HG03565 (cell line): ENCODE measurements around the gene ZNF462.
"Not testable (repeated sequence)": the region's sequence is repeated elsewhere in the genome, so short reads cannot be mapped to it uniquely, and the experiment has no call there.

Source experiments
- ATAC-seq: cut with Tn5 transposase; IDR thresholded peaks from one replicate; pipeline ENCODE4 v1.9.1; 2021; ENCODE audit warnings: mild to moderate bottlenecking, moderate library complexity; ENCODE audit not compliant: unreplicated experiment

The ZNF462 gene

DNA sequence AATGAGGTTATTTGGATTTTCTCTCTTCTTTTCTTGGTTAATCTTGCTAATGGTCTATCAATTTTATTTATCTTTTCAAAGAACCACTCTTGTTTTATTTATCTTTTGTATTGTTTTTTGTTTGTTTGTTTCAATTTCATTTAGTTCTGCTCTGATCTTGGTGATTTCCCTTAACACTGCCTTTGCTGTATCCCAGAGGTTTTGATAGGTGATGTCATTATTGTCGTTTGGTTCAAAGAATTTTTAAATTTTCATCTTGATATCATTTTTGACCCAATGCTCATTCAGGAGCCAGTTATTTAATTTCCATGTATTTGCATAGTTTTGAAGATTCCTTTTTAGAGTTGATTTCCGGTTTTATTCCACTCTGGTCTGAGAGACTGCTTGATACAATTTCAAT is 126.9 kb downstream of the ZNF462 start:
- ATAC-seq, result not testable (repeated sequence)

DNA sequence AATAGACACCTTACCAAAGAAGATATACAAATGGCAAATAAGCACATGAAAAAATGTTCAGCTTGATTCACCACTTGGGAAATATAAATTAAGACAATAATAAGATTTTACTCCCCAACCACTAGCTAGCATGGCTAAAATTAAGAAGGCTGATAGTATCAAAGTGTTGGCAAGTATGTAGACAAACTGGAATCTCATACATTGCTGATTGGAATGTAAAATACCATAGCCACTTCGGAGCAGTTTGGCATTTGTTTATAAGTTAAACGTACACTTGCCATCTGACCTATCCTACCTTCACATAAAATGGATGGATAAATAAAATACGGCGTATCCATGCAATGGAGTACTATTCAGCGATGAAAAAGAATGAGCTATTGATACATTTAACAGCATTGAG is 129.2 kb downstream of the ZNF462 start:
- no peak for ATAC-seq

DNA sequence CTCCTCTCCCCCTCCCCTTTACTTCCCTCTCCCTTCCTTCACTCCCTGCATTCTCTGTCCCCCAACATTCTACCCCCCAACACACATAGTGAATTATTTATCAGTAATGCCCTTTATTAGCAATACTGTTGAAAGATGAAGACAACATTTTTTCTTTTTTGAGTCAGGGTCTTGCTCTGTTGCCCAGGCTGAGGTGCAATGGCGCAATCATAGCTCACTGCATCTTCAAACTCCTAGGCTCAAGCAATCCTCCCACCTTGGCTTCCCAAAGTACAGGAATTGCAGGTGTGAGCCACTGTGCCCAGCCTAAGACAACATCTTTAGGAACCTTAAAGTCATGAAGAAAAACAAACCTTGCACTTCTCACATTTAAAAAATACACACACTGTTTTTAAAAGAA is 130.6 kb downstream of the ZNF462 start:
- no peak for ATAC-seq

DNA sequence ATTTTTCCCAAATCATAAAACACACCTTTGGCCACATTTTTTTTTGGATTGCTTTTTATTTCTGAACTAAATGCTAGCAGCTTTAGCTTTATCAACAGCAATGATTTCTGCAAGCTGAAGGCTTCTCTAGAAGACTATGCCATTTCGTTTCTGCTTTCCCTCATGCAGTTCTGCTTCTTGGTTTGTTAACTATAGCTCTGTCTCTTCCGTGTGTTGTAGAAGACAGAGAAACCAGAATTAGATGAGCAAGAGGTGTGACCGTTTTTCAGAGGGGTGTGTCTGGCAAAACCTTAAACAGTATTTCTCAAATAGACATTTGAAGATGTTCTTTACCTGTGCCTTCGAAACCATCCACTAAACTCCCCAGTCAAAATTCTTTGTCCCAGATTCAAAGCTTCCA is 131.5 kb downstream of the ZNF462 start:
- no peak for ATAC-seq

DNA sequence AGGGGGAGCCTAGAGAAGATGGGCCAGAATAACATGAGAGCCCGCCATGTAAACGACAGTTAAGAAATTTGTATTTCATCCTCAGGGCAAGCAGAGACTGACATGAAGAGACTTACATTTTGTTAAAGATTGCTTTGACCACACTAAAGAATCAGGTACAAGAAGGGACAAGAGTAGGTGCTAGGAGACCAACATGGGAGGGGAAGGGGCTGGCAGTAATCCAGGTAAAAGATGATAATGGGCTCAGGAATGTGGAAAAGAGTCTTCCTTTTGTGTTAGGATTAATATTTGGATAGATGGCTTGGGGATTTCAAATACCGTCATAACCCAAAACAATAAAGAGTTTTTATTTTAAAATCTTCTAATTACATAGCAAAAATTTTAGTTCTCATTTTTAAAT is 137.3 kb downstream of the ZNF462 start:
- no peak for ATAC-seq

DNA sequence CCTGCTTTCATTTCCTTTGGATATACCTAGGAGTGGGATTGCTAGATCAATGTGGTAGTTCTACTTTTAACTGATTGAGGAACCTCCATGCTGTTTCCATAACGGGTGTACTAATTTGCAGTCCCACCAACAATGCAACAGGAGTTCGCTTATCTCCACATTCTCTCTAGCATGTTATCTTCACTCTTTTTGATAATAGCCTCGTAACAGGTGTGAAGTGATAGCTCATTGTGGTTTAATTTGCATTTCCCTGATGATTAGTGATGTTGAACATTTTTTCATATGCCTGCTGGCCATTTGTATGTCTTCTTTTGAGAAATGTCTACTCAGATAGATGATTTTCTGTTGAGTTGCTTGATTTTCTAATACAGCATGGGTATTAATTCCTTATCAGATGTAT is 142.2 kb downstream of the ZNF462 start:
- no peak for ATAC-seq

DNA sequence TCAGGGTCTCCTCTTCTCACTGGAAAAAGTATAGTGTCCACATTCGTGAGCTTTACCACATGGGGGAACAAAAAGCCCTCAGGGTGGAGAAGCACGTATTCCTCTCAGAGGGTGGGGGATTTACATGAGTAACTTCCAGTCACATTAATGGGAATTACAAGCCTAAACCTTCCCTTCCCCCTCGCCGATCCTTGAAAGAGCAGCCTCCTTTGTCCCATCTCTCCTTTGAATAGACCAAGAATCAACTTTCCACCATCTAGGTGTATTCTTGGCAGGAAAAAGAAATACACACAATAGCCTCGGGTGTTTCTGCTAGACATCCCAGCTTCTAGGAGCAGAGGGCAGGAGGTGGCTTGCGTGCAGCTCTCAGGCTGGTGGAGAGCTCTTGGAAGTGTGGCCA is 144.4 kb downstream of the ZNF462 start:
- no peak for ATAC-seq

DNA sequence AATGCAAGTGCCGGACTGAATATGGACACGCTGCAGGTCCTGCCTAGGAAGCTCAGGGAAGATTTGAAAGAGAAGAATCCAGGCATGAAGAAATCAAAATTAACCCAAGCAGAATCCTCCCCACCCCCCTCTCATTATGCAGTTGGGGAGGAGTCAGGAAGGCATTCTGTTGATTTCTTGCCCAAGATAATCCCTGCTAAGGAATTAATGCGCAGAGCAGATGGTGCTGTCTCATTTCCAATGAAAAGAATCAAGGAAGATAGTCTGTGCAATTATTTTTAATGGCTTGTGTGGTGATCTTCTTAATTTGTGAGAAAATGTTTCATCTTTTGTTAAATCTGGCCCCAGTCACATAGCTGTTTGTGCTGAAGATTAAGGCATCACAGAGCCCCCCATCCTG is 145.0 kb downstream of the ZNF462 start:
- ATAC-seq, result no peak

DNA sequence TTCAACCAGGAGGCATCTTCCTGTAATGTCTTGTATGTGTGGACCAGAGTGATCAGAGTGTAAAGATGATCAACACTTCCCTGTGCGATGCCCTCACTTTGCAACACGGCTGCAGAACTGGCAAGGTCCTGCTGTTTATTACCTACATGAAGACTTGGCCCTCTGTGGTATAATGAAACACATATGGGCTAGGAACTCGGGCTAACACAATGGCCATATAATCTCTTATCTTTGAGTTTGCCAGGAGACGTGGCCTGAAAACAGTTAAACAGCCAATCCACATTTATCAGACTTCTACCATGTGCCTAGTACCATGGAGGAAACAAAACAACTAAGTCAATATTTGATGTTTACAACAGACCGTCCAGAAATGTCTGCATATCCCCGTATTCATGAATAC is 145.5 kb downstream of the ZNF462 start:
- no peak for ATAC-seq

DNA sequence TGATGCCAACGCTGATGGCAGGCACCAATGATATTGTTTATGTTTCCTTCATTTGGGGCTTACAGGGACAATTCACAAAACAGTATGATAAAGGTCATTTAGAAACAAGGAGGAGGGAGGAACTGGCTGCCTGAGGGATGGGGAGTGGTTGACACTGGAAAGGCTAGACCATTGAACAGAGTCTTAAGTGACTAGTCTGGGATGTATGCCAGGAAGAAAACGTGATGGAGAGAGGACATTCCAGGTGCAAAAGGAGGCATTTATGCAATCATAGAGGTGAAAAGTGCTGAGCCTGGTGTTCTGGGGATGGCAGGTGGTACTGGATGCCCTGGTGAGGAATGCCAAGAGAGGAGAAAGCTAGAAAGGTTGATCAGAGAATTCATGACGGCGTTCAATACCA is 153.4 kb downstream of the ZNF462 start:
- no peak for ATAC-seq

DNA sequence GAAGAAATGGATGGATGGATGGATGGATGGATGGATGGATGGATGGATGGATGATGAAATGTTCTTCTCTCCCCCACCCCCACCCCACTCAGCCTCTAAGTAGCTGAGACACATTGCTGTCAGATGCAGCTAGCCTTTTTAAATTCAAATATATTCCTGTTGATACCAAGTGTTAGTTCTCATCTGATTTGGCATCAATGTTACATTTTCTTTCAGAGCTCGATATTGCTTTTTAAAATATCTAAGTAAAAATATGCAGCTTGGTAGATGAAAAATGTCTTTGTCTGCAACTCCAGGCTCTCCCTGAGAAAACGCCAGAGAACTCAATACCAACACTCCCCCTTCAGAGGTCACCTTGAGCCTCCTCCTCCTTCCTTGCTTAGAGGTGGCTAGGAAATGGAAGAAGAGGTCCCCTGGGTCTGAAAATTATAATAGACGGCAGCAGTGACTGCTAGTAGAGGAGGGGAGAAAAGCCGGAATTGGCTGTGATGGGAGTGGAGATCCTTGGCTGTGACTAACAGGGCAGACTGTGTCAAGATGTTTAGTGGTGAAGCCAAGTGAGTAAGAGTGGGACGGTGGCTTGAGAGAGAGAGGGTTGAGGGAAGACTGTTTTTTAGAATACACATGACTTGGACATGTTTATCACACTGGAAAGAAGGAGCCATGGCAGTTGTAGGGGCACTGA is 156.0 kb downstream of the ZNF462 start:
- ATAC-seq, result no peak

DNA sequence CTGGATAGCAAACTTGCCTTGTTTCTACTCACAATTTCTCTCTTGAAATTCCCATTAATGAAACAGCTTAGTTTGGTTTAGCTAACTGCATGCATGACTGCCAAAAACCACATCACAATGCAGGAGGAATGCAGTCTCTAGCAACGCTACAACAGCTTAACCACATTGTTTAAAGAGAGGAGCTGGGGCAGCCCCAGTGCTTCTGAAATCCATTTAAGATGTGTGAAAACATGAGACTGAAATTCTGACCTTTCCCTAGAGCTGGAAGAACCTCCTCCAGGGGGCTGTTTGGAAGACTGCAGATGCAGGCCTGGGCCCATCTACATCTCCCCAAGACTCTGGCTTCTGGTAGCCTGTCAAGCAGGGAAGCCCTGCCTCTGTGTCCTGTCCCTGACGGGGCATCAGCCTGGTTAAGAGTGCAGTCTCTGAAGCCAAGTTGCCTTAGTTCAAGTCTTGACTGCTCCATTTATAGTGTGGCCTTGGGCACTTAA is 157.1 kb downstream of the ZNF462 start:
- peak; percentile 51 for ATAC-seq

DNA sequence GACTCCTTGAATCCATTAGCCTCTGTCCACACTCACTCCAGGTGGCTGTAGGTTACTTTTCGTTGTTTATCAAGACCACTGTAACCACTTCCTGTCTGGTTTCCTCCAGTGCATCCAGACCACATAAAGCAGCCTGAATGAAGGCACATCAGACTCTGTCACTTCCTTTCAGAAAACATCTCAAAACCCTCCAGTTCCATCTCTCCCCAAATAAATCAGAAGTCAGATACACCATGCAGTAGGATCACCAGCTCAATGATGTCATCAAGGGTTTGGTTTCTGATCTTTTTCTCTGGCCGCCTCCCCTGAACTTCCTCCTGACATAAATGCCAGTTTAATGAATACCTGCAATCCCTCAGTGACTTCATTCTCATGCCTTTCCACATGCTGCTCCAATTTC is 161.2 kb downstream of the ZNF462 start:
- ATAC-seq, result peak; percentile 81

DNA sequence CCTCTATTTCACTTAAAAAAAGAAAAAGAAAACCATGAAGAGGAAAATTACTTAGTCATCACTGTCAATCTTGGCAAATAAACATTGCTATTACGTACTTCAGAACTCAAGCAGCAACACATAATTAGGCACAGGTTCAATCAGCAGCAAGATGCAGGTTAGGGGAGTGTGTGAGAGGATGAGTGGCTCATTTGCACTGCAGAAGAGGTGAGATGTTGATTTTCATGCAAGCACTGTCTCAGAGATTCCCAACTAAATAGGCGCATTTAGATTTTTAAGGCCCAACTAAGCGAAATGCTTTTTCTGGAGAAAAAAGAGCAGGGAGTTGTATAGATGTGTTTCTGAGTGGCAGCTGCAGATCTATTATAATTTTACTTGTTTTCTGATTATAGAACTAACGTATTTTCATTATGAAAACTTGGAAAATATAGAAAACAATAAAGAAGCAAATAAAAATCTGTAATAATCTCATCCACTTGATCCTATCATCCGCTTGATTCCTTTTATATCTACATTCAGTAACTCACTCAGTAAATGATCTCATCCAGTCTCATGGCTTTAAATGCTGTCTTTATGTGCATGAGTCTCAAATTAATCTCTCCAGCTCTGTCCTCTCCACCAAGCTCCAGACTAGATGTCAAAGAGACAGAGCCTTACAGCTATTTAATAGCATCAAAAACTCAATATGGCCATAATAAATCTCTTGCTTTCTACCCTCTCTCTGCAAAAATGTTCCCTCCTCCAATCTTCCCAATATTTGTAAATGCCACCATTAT is 162.5 kb downstream of the ZNF462 start:
- ATAC-seq, result no peak

DNA sequence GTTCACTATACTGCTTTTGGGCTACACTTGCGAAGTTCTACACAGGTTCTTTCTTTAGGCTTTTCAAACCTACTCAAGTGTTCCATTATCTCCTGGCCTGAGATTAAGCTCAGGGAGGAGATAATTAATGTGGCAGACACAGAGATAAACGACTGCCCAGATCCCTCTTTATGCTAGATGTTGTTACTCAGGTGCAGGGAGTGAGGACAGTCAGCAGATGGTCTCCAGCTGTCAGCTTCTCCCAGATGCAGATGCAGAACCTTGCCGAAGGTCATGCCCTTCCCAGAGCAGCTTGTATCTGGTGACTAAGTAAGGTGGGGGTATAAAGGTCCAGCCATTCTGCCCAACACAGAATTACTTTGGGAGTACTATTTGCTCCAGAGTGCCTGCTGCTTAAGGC is 166.2 kb downstream of the ZNF462 start:
- ATAC-seq, result no peak

DNA sequence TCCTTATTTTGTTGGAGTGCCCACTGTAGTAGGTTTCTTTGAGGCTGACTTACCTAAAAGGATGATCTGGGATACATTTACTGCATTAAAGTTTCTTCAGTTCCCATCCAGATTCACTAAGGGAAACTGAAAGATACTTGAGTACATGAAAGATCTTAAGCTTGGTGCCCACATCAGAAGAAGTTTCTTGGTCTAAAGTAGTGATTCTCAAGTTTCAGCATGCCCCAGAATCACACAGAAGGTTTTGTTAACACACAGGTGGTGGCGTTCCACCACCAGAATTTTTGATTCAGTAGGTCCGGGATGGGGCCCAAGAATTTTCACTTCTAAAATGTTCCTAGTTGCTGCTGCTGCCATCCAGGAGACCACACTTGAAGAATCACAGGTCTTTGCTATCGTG is 171.0 kb downstream of the ZNF462 start:
- no peak for ATAC-seq

DNA sequence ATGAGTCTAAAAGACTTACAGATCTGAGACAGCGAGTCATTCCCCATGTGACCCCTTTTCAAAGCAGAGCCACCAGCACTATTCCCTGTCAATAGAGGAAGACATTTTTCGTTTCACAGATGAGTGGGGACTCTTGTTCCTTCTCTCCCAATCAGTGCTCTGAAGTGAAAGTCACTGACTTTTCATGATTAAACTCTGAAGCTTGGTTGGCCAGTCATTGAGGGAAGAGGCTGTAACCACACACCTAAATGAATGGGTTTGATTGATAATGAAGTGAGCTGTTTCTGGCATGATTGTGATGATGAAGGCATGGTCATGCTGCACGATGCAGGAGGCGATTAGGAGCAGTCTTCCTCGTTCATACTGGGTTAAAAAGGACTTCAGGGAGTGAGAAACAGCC is 171.9 kb downstream of the ZNF462 start:
- no peak for ATAC-seq

DNA sequence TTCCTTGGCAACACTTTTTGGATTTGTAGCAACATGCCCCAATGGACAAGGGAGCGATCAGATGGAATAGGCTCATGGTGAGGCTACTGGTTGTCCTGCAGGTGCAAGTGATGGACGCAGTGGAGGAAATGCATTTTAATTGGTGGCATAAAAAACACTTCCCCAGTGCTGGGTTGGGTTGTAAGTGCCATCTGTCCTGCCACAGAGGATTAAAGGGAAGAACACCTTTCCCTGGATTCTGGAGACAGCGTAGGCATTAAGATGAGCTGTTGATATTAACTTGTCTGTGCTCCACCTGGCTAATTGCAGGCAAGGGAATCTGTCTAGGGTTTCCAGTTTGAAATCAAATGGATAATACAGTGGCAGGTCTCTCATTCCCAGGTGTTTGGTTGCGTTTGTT is 173.4 kb downstream of the ZNF462 start:
- ATAC-seq, result no peak

DNA sequence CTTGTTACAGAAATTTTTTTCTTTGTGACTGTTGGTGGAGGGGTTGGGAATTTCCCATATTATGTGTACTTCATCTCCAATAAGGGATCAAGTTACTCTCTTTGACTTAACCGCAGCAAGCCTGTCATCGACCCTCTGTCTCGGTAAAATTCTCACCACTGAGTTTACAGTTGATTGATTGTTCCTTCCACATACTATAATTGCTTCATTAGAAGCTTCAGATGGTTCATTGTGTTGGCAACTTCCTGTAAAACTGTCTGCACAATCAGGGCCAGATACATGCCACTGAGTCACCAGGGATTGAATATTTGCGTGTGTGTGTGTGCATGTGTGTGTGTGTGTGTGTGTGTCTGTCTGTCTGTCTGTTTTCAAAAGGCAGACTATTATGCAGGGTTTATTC is 176.6 kb downstream of the ZNF462 start:
- ATAC-seq, result no peak

DNA sequence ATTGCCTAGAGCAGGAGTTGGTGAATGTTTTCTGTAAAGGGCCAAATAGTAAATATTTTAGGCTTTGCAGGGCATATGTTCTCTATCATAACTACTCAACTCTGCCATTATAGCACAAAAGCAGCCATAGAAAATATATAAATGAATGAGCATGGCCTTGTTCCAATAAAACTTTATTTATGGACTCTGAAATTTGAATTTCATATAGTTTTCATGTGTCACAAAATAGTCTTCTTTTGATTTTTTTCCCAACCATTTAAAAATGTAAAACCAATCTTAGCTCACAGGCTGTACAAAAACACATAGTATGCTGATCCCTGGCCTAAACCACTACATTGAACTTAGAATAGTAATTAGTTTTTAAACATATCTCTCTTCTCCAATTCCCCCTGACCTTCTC is 179.6 kb downstream of the ZNF462 start:
- ATAC-seq, result no peak

DNA sequence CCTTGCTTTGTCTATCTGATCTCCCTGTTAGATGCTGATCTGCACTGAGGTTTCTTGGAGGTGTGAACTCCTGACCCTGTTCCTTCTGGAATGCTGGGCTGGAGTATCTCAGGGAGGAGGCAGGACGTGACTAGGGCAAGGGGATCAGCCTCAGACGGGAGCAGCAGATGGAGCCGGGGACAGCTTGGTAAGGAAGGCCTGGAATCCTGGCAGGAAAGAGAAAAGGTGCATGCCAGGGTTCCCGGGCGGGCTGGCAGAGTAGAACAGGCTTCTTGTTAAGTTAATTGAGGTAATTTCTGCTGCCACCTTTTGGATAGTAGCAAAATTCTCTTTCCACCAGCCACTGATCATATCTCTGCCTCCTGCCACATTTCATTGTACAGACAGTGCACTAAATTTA is 180.9 kb downstream of the ZNF462 start:
- no peak for ATAC-seq

DNA sequence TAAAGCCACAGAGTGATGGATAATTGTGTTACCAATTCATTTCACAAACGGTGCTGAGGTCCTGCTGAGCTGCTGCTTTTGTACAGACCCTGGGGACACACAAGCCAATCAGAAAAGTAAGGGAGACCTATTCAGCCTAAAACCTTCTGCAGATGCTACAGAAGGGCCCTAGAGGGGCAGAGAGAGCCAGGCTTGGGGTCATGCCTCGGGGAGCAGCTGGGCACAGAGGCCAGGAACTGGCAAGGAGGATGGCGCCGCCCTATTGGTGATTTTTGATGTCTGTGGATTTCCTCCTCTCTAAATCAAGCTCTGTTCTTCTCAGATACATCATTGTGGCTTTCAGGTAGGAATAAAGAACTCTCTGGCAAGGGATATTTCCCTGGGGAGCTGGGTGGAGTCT is 181.9 kb downstream of the ZNF462 start:
- ATAC-seq, result no peak

DNA sequence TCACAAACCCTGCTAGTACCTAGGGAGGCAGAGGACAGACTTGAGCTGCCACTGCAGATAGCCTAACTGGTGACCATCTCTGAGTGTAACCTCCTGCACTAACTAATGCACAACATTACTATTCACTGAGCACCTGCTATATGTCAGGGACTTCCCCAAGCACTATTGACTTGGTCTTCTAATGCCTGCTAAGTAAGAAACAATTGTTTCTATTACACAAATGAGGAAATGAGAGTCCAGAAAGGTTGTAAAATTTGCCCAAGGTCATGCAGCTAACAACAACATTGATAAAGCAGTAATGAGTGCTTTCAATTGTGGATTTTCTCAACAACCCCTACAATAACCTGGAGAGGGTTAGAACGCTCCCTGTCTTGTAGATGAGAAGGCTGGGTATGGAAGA is 183.7 kb downstream of the ZNF462 start:
- ATAC-seq, result peak; percentile 93
